Activated CD4-positive, alpha-beta T cell treated with anti-CD3 and anti-CD28 coated beads for 4 hours (primary cell): Measurements from ENCODE around the gene OPRL1.
A peak's percentile ranks its signal among the peaks of the same experiment; 100 is the strongest.

ENCODE experiments used
- DNase-seq, 2 donors: peaks; one replicate each; pipeline ENCODE4 v3.0.0-alpha.2; 2020

OPRL1 gene

DNA sequence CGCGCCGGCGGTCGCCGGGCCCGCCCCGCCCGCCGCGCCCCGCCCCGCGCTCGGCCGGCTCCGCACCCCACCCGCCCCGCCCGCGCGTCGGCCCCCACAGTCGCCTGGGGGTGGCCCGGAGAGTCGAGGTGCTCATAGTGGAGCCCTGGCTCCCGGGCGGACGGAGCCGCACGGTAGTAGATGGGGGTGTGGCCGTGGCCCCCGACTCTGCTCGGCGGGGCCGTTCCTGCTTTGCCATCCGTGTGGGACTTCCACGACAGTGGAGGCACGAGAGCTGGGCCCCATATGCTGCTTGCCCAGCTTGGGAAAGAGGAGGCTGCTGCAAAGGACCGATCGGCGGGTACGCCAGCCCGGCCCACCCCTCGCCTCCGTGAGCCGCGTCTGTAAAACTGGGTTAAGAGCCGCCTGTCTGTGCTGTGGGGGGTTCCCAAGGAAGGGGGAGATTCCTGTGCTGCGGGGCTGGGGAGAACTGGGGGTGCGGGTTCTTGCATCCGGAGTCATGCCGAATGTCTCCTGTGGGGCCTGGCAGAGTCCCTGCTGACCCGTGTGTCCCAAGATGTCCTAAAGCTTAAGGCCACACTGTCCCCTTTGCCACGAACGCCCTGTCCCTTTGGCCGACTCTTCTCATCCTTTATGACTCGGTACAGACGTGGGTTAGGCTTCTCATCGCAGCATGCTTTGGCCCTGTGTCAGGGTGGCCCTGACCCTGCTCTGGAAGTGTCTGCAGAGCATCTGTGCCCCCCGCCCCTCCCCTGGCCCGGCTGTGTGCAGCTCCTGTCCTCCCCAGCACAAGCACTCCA is at the start of gene OPRL1:
OPRL1 (plus strand) TSS at position 70 of the 800 bp plus-strand sequence. CDS start 12,639 bp downstream, outside the sequence.
- peak in 1 of 2 donors; percentile 37 for DNase-seq

- DNase-seq = no peak
Observed at GRCh38 chr20:64030371-64031134, 49.3 kb upstream of the OPRL1 start.

DNA sequence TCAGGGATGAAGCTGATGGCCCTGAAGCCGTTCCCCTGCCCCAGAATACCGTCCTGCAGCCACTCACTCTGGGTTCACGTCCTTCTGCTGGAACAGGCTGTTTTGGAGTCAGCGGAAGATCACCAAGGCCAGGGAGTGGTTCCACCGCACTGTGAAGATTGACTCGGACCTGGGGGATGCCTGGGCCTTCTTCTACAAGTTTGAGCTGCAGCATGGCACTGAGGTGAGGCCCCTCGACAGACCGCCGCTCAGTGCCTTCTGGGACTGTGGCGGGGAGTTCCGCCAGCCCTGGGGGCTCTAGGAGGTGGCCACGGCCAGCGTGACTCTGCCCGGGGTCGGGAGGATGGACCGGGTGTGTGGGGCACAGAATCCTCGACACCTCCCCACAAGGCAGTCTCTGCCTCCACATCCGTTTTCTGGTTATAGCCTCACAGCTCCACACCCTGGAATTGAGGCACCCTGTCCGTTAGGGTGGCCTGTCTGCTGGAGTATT is 48.0 kb upstream of the OPRL1 start:
- DNase-seq = no peak

GRCh38 chr20:64032706-64033624 is 46.9 kb upstream of the OPRL1 start:
- DNase-seq = no peak

DNA sequence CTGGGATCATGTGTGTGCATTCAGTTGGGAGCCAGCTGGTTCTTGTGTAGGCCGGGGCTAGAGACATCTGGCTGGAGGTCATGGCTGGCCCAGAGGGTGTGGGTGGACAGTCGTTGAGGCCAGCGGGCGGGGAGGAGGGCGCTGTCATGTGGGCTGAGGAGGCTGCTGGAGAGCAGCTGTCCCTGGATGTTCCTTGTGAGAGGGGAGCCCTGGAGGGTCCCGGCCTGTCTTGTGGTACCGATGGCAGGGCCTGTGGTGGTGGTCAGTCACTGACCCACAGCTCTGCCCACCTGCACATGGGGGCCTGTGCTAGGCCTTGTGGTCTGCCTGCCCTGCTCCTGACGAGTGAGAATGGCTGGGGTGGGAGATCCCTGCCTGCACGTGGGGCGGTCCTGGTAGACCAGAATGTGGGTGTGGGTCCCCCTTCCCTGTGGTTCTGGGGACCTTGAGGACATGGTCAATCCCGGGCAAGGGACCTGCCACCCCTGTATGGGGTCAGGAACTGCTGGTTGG is 45.8 kb upstream of the OPRL1 start:
- DNase-seq = no peak

DNA sequence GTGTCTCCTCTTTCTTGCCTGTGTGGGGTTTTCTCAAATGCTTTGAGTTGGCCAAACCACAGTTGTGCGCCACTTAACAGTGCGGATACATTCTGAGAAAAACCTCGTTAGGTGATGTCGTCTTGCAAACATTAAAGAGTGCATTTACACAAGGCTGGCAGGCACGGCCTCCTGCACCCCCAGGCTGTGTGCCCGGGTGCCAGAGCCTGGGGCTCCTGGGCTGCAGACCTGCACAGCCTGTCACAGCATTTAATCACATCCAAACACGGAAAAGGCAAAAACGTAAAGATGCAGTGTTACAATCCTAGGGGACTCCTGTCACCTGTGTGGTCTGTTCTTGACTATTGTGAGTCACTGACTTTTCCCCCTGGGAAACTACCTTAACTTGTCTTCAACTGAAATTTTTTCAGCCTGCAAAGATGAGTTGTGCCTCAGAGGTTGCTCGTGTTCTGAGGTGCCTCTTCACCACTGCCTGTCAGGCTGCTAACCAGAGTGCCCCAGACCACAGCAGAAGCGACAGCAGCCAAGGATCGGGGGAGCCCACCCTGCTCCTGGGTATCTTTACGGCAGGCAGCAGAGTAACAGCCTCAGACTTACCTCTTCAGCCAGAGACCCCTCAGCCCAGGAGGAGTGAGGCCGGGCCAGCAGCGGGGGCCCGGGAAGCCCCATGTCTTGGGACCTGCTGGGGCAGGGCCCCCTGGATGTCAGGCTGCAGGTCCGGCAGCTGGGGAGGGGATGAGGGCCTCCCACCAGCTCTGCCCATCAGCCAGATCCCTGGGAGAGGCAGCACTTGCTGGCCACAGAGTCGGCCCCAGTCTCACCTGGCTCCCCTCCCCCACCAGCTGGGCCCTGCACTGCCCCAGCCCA is 44.6 kb upstream of the OPRL1 start:
- no peak for DNase-seq

GRCh38 chr20:64035933-64036345 is 43.9 kb upstream of the OPRL1 start, which contains the start of gene C20orf204:
Gene C20orf204 (plus strand): TSS chr20:64036182. CDS start chr20:64036324, 142 bp downstream.
- DNase-seq = no peak

DNA sequence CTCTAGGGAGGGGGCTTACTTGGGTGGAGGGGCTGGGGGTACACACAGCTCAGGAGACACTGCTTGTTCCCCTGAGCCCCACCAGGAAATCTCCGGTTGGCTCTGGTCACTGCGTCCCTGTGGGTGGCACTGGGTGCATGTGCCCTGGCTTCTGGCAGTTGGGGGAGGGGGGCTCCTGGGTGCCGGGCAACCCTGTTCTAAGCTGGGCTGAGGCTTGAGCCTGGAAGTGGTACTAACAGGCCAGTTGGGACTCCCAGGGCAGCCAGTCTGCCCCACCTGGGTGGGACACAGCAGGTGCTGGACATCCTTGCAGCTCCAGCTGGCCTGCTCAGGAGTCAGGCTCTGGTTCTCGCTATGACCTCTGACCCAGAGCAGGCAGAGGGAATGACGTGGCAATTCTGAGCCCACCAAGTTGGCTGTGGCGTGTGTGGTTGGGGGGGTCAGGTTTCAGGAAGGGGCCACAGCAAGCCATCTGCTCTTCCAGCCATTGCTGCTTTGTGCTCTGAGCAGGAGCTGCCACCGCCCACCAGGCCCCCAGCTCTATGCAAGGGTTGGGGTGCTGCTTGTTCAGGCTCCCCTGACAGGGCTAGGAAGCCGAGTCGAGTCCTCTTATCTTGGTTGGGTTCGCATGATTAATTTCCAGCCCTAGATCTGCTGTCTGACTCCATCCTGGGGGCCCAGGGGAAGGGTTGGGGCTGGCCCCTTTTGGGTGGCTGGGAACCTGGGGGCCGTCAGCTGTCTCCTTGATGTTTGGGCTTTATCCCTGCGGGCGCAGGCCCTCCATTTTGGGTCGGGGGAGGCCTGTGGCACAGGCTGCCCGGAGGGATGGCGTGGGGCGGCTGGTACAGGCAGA is 43.3 kb upstream of the OPRL1 start:
- DNase-seq = no peak

- DNase-seq = no peak
Observed at GRCh38 chr20:64037199-64037497, 42.7 kb upstream of the OPRL1 start.

DNA sequence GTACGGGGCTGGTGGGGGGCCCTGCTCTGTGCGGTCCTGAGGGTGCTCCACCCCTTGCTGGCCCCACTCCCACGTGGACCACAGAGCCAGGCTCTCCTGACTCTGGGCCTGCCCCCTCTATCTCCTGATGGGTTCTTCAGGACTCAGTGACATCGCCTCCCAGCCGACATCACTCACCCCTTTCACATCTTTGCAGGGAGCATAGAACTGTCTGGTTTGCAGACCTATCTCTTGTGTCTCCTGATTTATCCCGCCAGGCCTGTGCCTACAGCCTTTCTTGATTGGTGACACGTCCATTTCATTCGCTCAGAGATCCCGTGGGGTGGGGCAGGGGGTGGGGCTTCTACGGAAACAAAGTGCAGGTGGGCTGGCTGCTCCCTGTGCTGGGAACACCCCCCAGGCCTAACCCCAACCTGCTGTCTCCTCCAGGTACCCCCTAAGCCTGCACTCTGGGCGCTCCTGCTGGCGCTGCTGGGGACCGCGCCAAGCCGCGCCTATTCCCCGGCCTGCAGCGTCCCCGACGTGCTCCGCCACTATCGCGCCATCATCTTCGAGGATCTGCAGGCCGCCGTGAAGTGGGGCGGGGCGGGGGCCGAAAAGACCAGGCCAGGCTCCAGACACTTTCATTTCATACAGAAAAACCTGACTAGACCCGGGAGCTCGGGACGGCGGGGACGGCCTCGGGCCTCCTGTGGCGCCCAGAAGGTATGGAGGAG is 42.2 kb upstream of the OPRL1 start:
- no peak for DNase-seq

DNA sequence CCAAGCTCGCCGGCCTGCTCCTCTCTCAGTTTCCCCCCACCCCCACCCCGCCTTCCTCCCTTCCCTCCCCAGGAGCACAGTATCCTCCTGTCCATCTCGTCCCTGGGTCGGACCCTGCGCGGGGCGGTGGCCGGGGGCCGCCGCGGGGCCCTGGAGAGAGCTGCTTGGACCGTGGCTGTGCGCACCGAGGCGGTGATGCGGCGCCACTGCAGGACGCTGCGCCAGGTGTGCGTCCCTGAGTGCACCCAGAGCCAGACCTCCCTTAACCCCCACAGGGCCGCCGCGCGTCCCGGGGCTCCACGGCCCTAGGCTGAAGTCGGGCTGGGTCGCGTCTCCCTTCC is 41.7 kb upstream of the OPRL1 start:
- DNase-seq = no peak

DNA sequence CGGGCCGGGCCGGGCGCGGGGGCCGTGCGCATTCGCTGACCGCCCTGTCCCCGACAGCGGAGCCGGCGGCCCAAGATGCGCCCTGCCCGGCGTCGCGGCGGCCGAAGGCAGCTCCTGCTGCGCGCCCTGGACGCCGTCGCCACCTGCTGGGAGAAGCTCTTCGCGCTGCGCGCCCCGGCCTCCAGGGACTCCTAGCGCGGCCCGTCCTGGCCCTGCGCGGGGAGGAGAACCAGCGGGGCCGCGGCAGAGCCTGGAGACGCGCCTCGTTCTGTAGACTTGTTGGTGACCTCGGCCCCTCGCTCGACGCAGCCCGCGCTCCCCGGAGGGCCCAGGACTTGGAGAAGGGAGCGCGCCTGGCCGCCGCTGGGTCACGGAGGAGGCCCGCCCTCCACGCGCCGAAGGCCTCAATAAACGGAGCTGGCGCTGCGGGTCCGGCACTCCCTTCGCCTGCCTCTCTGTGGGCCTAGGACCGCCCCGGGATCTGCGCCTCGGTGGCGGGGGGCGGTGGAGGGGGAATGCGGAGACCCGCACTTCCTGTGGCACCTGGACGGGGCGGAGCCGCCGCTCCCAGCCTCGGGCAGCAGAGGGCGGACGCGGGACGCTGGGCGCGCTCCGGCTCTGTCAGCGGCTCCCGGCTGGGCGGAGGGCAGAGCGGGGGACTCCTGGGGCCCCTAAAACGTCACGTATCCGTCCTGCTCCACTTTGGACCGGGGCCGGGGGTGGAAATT is 41.2 kb upstream of the OPRL1 start:
- DNase-seq = peak; percentile 75 to 78

DNA sequence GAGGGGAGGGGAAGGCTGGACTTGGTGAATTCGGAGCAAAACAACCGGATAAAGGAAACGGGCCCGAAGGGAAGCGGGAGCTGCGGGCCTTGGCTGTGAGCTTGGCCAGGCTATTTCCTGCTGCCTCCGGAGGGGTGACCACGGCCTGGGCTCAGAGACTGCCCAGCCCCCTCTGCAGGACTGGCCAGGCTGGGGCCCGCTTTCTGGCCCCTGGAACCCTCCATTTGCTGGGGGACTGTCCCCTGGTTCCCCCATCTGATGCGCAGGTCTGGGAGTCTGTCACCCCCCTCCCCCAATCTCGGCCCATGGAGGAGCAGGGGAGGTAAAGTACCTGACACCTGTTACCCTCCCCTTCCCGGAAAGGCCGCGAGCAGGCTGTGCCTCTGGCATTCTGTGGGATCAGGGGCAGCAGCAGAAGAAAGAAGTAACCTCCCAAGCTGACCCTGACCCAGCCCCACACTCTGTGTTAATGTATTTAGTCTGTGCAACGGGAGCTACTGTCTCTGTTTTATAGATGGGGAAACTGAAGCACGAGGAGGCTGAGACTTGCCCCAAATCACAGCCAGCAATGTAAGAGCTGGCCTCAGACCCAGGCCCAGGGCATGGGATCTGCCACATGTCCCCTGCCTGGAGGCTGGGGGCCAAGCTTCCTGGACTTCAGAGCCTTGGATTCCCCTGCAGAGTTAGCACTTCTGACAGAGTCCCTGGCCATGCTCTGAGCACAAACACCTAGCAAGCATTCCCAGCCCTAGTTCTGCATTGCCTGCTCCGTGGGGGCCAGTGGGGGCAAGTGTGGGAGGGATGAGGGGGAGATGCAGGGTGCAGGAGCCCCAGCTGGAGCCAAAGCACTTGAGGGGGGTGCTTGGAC is 40.4 kb upstream of the OPRL1 start:
- DNase-seq = no peak

GRCh38 chr20:64040231-64041039 is 39.4 kb upstream of the OPRL1 start:
- no peak for DNase-seq

- no peak for DNase-seq
Observed at GRCh38 chr20:64041040-64041780, 38.7 kb upstream of the OPRL1 start.

DNA sequence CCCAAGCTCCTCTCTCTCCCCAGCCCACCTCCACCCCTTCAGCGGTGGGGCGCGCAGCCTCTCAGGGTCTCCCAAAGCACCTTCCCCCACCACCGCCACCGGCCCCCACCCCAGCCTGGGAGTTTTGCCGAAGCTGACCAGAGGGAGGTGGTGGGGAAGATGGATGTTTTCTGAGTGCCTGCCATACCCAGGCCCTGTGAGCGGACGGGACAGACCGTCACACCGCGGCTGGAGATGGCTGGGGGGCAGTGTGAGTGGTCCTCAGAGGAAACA is 38.2 kb upstream of the OPRL1 start:
- DNase-seq = no peak
